A204.1 (cell line): ENCODE data around the gene SBF1.

ENCODE experiments used
- FAIRE-seq: peaks from 2 replicates; lab custom pipeline; 2012; peaks lifted over from hg19 to GRCh38; lab: Jason Lieb, UNC

SBF1 gene

DNA sequence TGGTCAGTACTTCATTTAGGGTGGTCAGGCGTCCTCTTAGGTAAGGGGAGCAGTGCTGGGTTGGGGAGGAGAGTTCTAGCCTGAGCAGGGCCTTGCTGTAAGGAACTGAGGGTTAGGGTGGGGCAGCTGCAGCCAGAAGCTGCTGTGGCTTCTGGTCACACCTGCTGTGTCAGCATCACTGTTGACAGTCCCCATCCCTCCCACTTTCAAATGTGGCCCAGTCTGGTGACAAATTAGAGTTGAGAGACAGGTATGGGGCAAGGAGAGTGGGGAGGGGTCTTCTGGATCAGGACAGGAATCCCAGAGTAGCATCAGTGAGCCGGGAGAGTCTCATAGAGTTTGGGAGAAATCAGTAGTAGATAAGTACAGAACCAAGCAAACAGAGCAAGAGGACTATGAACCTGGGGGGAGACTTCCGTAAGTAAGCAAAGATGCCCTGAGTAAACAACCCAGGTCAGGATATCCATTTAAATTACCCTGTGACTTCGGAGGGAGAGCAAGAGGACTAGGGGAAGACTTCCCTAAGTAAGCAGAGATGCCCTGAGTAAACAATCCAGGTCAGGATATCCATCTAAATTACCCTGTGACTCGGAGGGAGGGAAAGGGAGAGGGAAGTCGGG, 78.0 kb downstream of the SBF1 start:
- FAIRE-seq = no peak
